ENCODE results near the gene HACD2. TPM values are rescaled to one million over a fixed set of nuclear protein-coding genes. Genes with fewer than 3 reads are reported as not detected.
A peak's percentile ranks its signal among the peaks of the same experiment; 100 is the strongest.
"Not testable (repeated sequence)": the region's sequence is repeated elsewhere in the genome, so short reads cannot be mapped to it uniquely, and the experiment has no call there.

HACD2 gene
- total RNA-seq, 1 donor from 2014 or later = 17.3 TPM

- not testable (repeated sequence) for DNase-seq (ENCODE audit: low read depth)
Observed at GRCh38 chr3:123611674-123612073, 26.8 kb upstream of the HACD2 start.

DNA sequence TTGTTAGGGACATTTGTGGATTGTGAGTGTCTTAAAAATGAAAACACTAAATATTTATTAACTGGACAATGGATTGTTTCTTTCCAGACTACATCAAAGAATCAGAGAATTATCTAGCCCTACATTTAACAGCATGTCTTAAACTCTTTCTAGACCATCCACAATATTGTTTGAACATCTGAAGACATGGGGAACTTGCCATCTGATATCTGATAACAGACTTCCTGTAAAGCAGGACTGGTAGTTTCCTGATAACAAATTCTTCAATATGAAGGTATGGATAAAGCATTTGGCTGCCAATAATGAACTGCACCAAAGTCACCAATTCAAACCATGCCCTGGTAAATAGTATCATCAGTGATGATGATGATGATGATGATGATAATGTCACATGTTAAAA, 26.2 kb upstream of the HACD2 start:
- no peak for DNase-seq (ENCODE audit: low read depth)

DNA sequence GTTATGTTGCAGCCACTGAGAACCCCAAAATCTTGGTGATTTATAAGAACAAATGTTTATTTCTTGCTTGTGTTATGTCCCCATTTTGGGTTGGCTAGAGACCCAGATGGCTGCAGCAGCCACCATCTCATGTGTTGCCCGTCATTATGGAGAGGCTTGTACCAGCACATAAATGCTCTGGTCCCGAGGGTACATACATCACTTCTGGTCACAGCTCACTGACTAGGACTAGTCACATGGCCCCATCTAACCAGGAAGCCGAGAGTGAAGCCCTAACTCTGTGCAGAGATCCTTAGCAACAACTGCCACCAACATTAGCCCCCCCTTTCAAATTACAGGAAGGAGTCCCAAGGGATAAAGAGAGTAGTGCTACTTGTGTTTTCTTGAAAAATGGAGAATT, 25.5 kb upstream of the HACD2 start:
- no peak for DNase-seq (ENCODE audit: low read depth)

GRCh38 chr3:123609063-123609462, 24.2 kb upstream of the HACD2 start:
- peak; percentile 31 for DNase-seq (ENCODE audit: low read depth)

- DNase-seq (ENCODE audit: low read depth) = no peak
Observed at GRCh38 chr3:123608263-123608937, 23.5 kb upstream of the HACD2 start.

DNA sequence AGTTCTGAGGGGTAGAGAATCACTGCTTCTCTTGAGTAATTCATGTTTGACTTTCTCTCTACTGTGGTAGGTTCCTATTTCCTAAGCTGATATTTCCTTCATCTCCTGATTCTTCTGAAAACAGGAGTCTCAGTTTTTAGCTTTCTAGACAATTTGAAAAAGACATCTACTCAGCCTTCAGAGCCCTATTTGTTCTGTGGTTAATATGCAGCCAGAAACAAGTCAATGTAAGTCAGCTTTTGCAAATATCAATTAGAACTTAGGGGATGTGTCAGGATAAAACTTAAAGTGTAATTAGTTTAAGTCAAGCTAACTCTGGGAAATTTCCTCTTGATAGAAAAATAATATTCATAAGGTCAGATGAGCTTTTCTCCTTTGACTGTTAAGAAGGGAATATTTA, 21.7 kb upstream of the HACD2 start:
- DNase-seq (ENCODE audit: low read depth) = no peak

DNA sequence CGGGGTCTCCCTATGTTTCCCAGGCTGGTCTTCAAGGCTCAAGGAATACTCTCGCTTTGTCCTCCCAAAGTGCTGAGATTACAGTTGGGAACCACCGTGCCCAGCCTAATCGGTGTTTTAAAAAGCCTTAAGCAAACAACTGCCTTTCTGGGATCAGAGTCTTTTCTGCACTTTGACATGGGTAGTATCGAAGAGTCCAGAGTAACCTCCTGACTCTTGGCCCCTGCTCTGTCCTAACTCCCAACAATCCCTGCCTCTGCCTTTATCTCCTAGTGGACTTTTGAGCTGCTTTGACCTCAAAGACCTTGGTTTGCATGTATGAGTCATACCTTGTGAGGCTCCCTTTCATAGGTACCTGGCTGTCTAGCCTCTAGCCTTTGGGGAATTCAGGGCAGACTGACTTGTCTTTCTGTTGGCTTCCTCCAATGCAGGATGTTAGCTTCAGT, 21.0 kb upstream of the HACD2 start:
- DNase-seq (ENCODE audit: low read depth) = no peak

- DNase-seq (ENCODE audit: low read depth) = not testable (repeated sequence)
Observed at GRCh38 chr3:123603153-123603552, 18.3 kb upstream of the HACD2 start.

DNA sequence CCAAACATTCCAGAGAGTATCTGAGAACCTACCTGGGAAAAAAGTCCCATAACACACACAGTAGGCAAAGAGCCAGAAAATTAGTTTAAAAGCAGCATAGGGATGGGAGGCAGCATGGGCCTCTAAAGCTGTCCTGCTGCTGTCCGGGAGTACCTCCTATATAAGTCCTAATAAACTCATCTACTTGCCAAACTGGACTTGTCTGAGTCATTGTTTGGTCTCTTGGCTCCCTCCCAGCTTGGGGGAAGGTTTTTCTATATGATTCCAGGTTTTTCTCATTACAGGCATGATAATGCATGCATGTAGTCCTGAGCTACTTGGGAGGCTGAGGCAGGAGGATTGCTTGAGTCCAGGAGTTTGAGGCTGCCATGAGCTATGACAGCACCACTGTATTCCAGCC, 17.5 kb upstream of the HACD2 start:
- no peak for DNase-seq (ENCODE audit: low read depth)

DNA sequence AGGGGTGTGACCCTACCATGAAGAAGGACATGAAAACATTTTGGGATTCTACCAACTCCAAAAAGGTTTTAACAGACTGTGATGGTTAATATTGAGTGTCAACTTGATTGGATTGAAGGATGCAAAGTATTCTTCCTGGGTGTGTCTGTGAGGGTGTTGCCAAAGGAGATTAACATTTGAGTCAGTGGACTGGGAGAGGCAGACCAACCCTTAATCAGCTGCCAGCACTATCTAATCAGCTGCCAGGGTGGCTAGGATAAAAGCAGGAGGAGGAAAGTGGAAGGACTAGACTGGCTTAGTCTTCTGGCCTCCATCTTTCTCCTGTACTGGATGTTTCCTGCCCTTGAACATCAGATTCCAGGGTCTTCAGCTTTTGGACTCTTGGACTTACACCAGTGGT, 16.0 kb upstream of the HACD2 start:
- DNase-seq (ENCODE audit: low read depth) = peak; percentile 80

- DNase-seq (ENCODE audit: low read depth) = no peak
Observed at GRCh38 chr3:123597561-123597960, 12.7 kb upstream of the HACD2 start.

DNA sequence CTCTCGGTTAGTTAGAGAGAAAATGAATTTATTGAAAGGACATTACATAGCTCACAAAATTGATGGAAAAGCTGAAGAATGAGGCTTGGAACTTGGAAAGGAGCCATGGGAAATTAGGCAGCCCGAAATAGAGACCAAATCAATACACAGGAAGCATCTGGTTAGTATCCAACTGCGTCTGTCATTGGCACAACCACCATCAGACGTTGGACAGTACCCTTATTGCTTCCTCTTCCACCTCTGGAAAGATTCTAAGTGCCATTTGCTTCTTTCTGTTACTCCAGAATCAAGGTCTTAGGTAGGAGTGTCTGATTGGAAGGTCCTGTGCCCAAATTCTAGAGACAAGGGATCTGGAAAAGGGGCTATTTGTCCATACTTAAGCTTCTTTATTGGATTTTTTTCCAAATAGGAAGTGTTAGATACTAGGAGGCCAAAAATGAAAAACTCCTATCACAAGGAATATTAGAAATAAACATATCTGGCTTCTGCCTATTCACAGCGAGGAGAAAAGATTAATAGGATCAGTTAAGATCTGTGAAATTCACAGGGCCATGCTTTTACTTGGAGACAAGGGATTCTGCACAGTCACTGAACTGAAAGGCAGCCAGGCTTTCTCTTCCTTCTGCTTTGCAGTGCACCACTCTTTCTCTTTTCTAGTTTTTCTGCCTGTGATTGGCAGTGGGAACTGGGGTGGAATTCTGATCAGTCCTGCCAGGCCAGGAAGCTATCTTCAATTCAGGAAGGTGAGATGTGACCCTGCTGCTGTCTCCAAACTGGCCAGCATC, 10.7 kb upstream of the HACD2 start:
- no peak for DNase-seq (ENCODE audit: low read depth)

GRCh38 chr3:123593381-123593780, 8.5 kb upstream of the HACD2 start:
- DNase-seq (ENCODE audit: low read depth) = no peak

DNA sequence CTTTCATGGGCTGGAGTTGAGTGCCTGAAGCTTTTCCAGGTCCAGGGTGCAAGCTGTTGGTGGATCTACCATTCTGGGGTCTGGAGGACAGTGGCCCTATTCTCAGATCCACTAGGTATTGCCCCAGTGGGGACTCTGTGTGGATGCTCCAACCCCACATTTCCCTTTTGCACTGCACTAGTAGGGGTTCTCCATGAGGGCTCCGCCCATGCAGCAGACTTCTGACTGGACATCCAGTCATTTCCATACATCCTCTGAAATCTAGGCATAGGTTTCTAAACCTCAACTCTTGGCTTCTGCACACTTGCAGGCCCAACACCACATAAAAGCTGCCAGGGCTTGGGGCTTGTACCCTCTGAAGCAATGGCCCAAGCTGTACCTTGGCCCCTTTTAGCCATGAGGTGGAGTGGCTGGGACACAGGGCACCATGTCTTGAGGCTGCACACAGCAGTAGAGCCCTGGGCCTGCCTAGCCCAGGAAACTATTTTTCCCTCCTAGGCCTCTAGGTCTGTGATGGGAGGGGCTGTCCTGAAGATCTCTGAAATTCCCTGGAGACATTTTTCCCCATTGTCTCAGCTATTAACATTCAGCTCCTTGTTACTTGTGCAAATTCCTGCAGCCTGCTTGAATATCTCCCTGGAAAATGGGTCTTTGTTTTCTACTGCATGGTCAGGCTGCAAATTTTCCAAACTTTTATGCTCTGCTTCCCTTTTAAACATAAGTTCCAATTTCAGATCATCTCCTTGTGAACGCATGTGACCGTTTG, 6.0 kb upstream of the HACD2 start:
- no peak for DNase-seq (ENCODE audit: low read depth)

GRCh38 chr3:123587401-123587800, 2.5 kb upstream of the HACD2 start:
- no peak for DNase-seq (ENCODE audit: low read depth)

GRCh38 chr3:123586968-123587367, 2.1 kb upstream of the HACD2 start:
- no peak for DNase-seq (ENCODE audit: low read depth)

- peak; percentile 62 for DNase-seq (ENCODE audit: low read depth)
Observed at GRCh38 chr3:123586131-123586530, 1.3 kb upstream of the HACD2 start.

GRCh38 chr3:123584284-123584987, 417 bp downstream of the HACD2 start:
- no peak for DNase-seq (ENCODE audit: low read depth)

- no peak for DNase-seq (ENCODE audit: low read depth)
Observed at GRCh38 chr3:123583561-123583960, 1.3 kb downstream of the HACD2 start.

DNA sequence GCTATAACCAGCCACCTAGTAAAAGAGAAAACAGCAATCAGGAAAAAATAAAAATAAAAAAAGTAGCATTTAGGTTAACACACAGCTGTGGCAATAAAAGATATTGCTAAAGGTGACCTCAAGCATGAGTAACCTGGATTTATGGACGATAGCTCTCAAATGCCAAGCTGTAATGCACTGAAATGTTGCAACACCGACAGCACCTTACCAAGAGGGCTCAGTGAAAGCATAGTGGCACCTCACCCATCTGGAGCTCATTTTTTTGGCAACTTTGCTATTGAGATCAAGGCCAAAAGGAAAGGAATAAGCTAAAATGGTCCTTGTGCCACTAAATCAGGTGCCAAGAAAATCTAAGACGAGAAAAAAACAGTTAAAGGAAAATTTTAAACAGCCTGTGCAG, 2.5 kb downstream of the HACD2 start:
- no peak for DNase-seq (ENCODE audit: low read depth)

- DNase-seq (ENCODE audit: low read depth) = no peak
Observed at GRCh38 chr3:123576122-123576521, 8.7 kb downstream of the HACD2 start.
